K562 (cell line): ENCODE results near the gene LRRC4C. TPM values are rescaled to one million over a fixed set of nuclear protein-coding genes. Genes with fewer than 3 reads are reported as not detected.

Source experiments
- ATAC-seq: fragments of 200-7000 bp; cut with Tn5 transposase; 3 replicates; pipeline ENCODE4 v1.9.1; 2020; ENCODE audit warnings: moderate library complexity
- BruUV-seq: library from RNA; stranded (reverse); fragments of 400-500 nt; replicated peaks from 2 replicates; lab custom pipeline; 2021; lab: Mats Ljungman, UMichigan
- CTCF ChIA-PET: fragments of 300-600 bp; formaldehyde crosslinking; extraction: SDS; loops from one replicate; lab custom pipeline; 2021; ENCODE audit warnings: low intra/inter-chr PET ratio; lab: Yijun Ruan, JAX
- POLR2A ChIA-PET: fragments of 300-600, 350-650 bp; sonication (Branson Sonifier 250); formaldehyde crosslinking; extraction: SDS; loops from one replicate; lab custom pipeline; 2021; ENCODE audit warnings: antibody characterized with exemption, inconsistent platforms; lab: Yijun Ruan, JAX
- DNase-seq, 4 experiments: peaks; one replicate each; pipeline versions ENCODE4 v3.0.0 to v3.0.0-alpha.2; 2011 to 2018; ENCODE audit warnings: low spot score in 3 of 4, mixed read lengths in 3 of 4; ENCODE audit errors: extremely low read depth in 1 of 4
- FAIRE-seq: peaks from 2 replicates; lab custom pipeline; 2011; peaks lifted over from hg19 to GRCh38; lab: Jason Lieb, UNC
- H2AFZ ChIP-seq: 2 replicates; pipeline ENCODE4 v1.6.0; 2011; ENCODE audit warnings: low read depth, low read length, control low read depth, inconsistent platforms
- H3K27ac ChIP-seq: fragments of 200-600 bp; 3 replicates; pipeline ENCODE4 v1.8.0; 2011; ENCODE audit warnings: low read depth, mild to moderate bottlenecking, control low read depth, inconsistent platforms, low read length, moderate library complexity, mixed read lengths; ENCODE audit errors: extremely low read depth
- H3K27me3 ChIP-seq, 2 experiments: fragments of 300-600 bp in 1 of 2; 2 replicates in 1 of 2; 3 replicates in 1 of 2; pipeline versions ENCODE4 v1.6.0 to v1.8.0; 2011; ENCODE audit warnings: inconsistent platforms in 2 of 2, low read length in 2 of 2, mild to moderate bottlenecking in 1 of 2, mixed read lengths in 1 of 2, moderate library complexity in 1 of 2; ENCODE audit not compliant: control insufficient read depth in 2 of 2, insufficient read depth in 2 of 2
- H3K36me3 ChIP-seq: fragments of 300-600 bp; 3 replicates; pipeline ENCODE4 v1.8.0; 2011; ENCODE audit warnings: mild to moderate bottlenecking, low read length, inconsistent platforms; ENCODE audit not compliant: control insufficient read depth, insufficient read depth
- H3K4me1 ChIP-seq, 2 experiments: fragments of 200-600 bp in 1 of 2; replicated peaks in 1 of 2; 2 replicates in 1 of 2; 3 replicates in 1 of 2; pipeline versions ENCODE4 v1.5.1 to v1.8.0; 2011; ENCODE audit warnings: inconsistent platforms in 2 of 2, low read length in 2 of 2, mild to moderate bottlenecking in 1 of 2, mixed read lengths in 1 of 2, moderate library complexity in 1 of 2; ENCODE audit not compliant: control insufficient read depth in 2 of 2, insufficient read depth in 2 of 2
- H3K4me2 ChIP-seq: 2 replicates; pipeline ENCODE4 v1.6.1; 2011; ENCODE audit warnings: low read length, control low read depth, inconsistent platforms, mixed read lengths; ENCODE audit not compliant: insufficient read depth
- H3K4me3 ChIP-seq: fragments of 200-600 bp; sonication (generic), shearing (Covaris generic); 2 replicates; pipeline ENCODE4 v1.5.1; 2016; ENCODE audit warnings: control low read depth, inconsistent platforms
- H3K79me2 ChIP-seq: fragments of 200-600 bp; 3 replicates; pipeline ENCODE4 v1.8.0; 2011; ENCODE audit warnings: low read length, inconsistent platforms; ENCODE audit not compliant: control insufficient read depth, insufficient read depth
- H3K9ac ChIP-seq, 2 experiments: 2 replicates each; pipeline versions ENCODE4 v1.6.0 to v1.6.1; 2011; ENCODE audit warnings: low read depth in 2 of 2, low read length in 2 of 2, control low read depth in 1 of 2, inconsistent platforms in 1 of 2, mild to moderate bottlenecking in 1 of 2, mixed read lengths in 1 of 2; ENCODE audit not compliant: insufficient read depth in 1 of 2
- H3K9me1 ChIP-seq: one replicate; pipeline ENCODE4 v1.6.0; 2011; ENCODE audit warnings: inconsistent platforms, mild to moderate bottlenecking, low read length, moderate library complexity; ENCODE audit not compliant: control insufficient read depth, insufficient read depth
- H3K9me3 ChIP-seq: replicated peaks from 2 replicates; pipeline ENCODE4 v1.5.1; 2011; ENCODE audit warnings: low read depth, low read length, inconsistent platforms; ENCODE audit not compliant: control insufficient read depth, insufficient read depth
- H4K20me1 ChIP-seq: replicated peaks from 2 replicates; pipeline ENCODE4 v1.6.1; 2011; ENCODE audit warnings: low read length, inconsistent platforms, mixed read lengths; ENCODE audit not compliant: control insufficient read depth, insufficient read depth
- JUND ChIP-seq, 2 experiments: IDR thresholded peaks; 2 replicates in 1 of 2; 3 replicates in 1 of 2; pipeline ENCODE4 v1.6.1; 2011; ENCODE audit warnings: borderline replicate concordance in 2 of 2, low read depth in 2 of 2, low read length in 2 of 2, improper control_type of control experiment in 1 of 2, missing biosample characterization in 1 of 2, missing genetic modification characterization in 1 of 2, missing genetic modification reagents in 1 of 2
- L3MBTL2 ChIP-seq: fragments of 450-650 bp; IDR thresholded peaks from 2 replicates; pipeline ENCODE4 v1.6.1; 2016; ENCODE audit warnings: mild to moderate bottlenecking, moderate library complexity
- RAD21 ChIP-seq, 2 experiments: fragments of 250-450 bp in 1 of 2; fragments of 450-650 bp in 1 of 2; sonication (Bioruptor Pico) in 1 of 2; formaldehyde crosslinking in 1 of 2; IDR thresholded peaks in 1 of 2; conservative IDR thresholded peaks in 1 of 2; 2 replicates each; pipeline versions ENCODE4 v1.4.0 to v1.8.0; 2020 to 2022; ENCODE audit warnings: mild to moderate bottlenecking in 2 of 2, moderate library complexity in 1 of 2
- WGBS: fragments of 100-300 bp; shearing (Covaris generic); methylation state at CpG from one replicate; pipeline ENCODE4 v1.1.6; 2016; ENCODE audit warnings: low coverage, mixed read lengths; ENCODE audit not compliant: insufficient coverage; ENCODE audit errors: missing lambda C conversion rate; 5-methylcytosine and 5-hydroxymethylcytosine counted together
- in situ Hi-C: fragments of 300-500 bp; cut with MboI; formaldehyde crosslinking; loops from 4 replicates; pipeline ENCODE4 v1.15.0; 2018; ENCODE audit warnings: inconsistent platforms, mixed read lengths
- intact Hi-C: fragments of 100-400 bp; cut with micrococcal nuclease; formaldehyde crosslinking; loops from 2 replicates; pipeline ENCODE4 v1.14.2; 2022
- polyA plus RNA-seq, 8 experiments: library from polyadenylated mRNA; depleted of rRNA in 4 of 8; stranded (reverse) in 5 of 8; unstranded in 3 of 8; fragments of >200 nt; fragmentation: Nextera tagmentation in 2 of 8; fragmentation: Illumina TruSeq in 1 of 8; extraction: Ambion mirVana in 2 of 8; extraction: Trizol in 1 of 8; gene quantifications; 2 replicates each; pipeline versions ENCODE4 v1.2.1 to v1.2.3, GENCODE V29; 2011 to 2014; ENCODE audit warnings: inconsistent platforms in 1 of 8, missing spikeins in 1 of 8
- total RNA-seq, 7 experiments: library from RNA; depleted of rRNA in 6 of 7; stranded (reverse); fragments of >200 nt in 6 of 7; fragmentation: Illumina TruSeq in 2 of 7; extraction: Trizol in 2 of 7; gene quantifications; 2 replicates each; pipeline versions ENCODE4 v1.2.1 to v1.2.3, GENCODE V29; 2011 to 2021; ENCODE audit warnings: low replicate concordance in 1 of 7
- TF ChIP-seq, protein P1 (sequence below), 3 experiments: IDR thresholded peaks in 2 of 3; conservative IDR thresholded peaks in 1 of 3; 2 replicates each; pipeline ENCODE4 v1.5.1; 2011 to 2012; ENCODE audit warnings: low read length in 3 of 3, mild to moderate bottlenecking in 3 of 3, control low read depth in 2 of 3, improper control_type of control experiment in 1 of 3, inconsistent platforms in 1 of 3, low read depth in 1 of 3, mixed read lengths in 1 of 3, moderate library complexity in 1 of 3; ENCODE audit not compliant: insufficient read depth in 2 of 3
- TF ChIP-seq, protein P2 (sequence below): IDR thresholded peaks from 2 replicates; pipeline ENCODE4 v1.6.1; 2014; ENCODE audit warnings: antibody characterized with exemption

Gene LRRC4C
- total and polyA plus RNA-seq, 9 of the 15 experiments (the other 6 are each of a cell fraction or from before 2014, with no cell fraction given) = not detected

DNA sequence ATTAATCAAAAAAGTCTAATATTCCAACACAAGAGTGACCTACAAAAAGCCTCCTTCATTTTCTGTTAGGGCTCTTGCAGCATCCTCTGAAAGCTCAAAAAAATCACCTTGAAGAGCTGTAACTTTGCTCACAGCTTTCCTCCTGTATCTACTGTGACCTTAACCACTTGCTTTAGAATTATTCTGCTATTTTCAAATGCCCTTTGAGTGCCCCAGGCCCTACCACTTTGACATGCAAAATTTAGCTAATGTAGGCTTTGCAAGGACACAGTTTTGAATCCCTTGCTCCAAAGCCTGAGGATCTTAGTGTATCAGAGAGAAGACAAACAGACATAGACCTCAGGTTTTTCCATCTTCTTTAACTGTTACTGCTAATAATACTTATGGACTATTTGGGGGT is 253.1 kb downstream of the LRRC4C start (continued):
- no peak for TF ChIP-seq L3MBTL2

DNA sequence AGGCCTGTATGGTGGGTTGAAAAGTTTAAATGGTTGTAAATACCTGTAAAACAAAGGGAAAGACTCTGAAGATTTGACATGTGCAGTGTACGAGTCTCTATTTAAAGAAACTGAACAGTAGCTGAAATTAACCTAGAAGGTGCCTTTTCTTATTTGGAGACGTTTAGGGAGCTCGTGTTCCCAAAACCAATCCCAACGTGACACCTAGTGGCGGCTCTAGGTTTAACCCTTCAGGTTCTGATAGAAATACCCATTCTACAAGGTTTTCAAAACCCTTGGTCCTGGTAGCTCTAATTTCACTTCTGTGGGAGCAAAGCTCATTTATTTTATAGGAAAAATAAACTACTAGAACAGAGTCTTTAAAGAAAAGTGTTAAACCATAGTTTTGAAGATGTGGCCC is 258.3 kb downstream of the LRRC4C start:
- DNase-seq = peak; percentile 5 to 26 (median 7)
- no peak overlapping the region for H3K4me2 ChIP-seq
- WGBS = 0% methylated on average over 5 of the region's 5 CpGs
- in situ Hi-C loops (no loop called here), intact Hi-C loops (no loop called here)
- H2AFZ ChIP-seq = no peak overlapping the region
- no peaks in the 10 kb centered on the region for H3K27me3 ChIP-seq
- no peak overlapping the region for H3K9ac ChIP-seq
- no peaks in the 10 kb centered on the region for H3K9me1 ChIP-seq
- H4K20me1 ChIP-seq = no peaks in the 10 kb centered on the region
- POLR2A ChIA-PET = no interaction called here
- no peak overlapping the region for H3K27ac ChIP-seq
- no peaks in the 10 kb centered on the region for H3K9me3 ChIP-seq
- CTCF ChIA-PET = no interaction called here
- H3K36me3 ChIP-seq = no peaks in the 10 kb centered on the region
- no peaks in the 10 kb centered on the region for H3K4me1 ChIP-seq
- TF ChIP-seq, protein P1, sequence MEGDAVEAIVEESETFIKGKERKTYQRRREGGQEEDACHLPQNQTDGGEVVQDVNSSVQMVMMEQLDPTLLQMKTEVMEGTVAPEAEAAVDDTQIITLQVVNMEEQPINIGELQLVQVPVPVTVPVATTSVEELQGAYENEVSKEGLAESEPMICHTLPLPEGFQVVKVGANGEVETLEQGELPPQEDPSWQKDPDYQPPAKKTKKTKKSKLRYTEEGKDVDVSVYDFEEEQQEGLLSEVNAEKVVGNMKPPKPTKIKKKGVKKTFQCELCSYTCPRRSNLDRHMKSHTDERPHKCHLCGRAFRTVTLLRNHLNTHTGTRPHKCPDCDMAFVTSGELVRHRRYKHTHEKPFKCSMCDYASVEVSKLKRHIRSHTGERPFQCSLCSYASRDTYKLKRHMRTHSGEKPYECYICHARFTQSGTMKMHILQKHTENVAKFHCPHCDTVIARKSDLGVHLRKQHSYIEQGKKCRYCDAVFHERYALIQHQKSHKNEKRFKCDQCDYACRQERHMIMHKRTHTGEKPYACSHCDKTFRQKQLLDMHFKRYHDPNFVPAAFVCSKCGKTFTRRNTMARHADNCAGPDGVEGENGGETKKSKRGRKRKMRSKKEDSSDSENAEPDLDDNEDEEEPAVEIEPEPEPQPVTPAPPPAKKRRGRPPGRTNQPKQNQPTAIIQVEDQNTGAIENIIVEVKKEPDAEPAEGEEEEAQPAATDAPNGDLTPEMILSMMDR (IDR thresholded peaks at IDR 0.05 in 2 of 3, conservative IDR thresholded peaks at IDR 0.05 in 1 of 3; ENCODE audit: insufficient read depth in 2 of 3, low read depth in 1 of 3, low read length in 3 of 3) = peak in 2 of 3 experiments; percentile 35; a peak in 3 of 6 replicates
- no peak for TF ChIP-seq JUND (IDR thresholded peaks at IDR 0.05; ENCODE audit: borderline replicate concordance, low read depth, low read length)
- TF ChIP-seq JUND (tag; IDR thresholded peaks at IDR 0.05; ENCODE audit: borderline replicate concordance, low read depth, low read length) = no peak
- TF ChIP-seq, protein P2, sequence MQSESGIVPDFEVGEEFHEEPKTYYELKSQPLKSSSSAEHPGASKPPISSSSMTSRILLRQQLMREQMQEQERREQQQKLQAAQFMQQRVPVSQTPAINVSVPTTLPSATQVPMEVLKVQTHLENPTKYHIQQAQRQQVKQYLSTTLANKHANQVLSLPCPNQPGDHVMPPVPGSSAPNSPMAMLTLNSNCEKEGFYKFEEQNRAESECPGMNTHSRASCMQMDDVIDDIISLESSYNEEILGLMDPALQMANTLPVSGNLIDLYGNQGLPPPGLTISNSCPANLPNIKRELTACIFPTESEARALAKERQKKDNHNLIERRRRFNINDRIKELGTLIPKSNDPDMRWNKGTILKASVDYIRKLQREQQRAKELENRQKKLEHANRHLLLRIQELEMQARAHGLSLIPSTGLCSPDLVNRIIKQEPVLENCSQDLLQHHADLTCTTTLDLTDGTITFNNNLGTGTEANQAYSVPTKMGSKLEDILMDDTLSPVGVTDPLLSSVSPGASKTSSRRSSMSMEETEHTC = no peak
- TF ChIP-seq RAD21 (CRISPR knock-in tag; conservative IDR thresholded peaks at IDR 0.05 in 1 of 2, IDR thresholded peaks at IDR 0.05 in 1 of 2) = peak in 1 of 2 experiments; percentile 43; a peak in 2 of 4 replicates
- no peak for FAIRE-seq
- no peak overlapping the region for H3K4me3 ChIP-seq
- BruUV-seq = no TSS peak
- no peaks in the 10 kb centered on the region for H3K79me2 ChIP-seq
- ATAC-seq = no peak
